HepG2 (cell line): Measurements from ENCODE around the gene LAMA5. TPM values are rescaled to one million over a fixed set of nuclear protein-coding genes. Genes with fewer than 3 reads are reported as not detected.

Experiments used
- ARID3A ChIP-seq: IDR thresholded peaks from 2 replicates; pipeline ENCODE4 v1.6.1; 2012; ENCODE audit warnings: low read depth, low read length, improper control_type of control experiment
- ATAD3A ChIP-seq: sonication (generic); formaldehyde crosslinking; IDR thresholded peaks from 2 replicates; pipeline ENCODE4 v1.4.0; 2020; ENCODE audit warnings: missing genetic modification reagents
- CEBPZ ChIP-seq: IDR thresholded peaks from 2 replicates; pipeline ENCODE4 v1.6.1; 2012; ENCODE audit warnings: low read length, improper control_type of control experiment
- HOXA9 ChIP-seq: sonication (generic); formaldehyde crosslinking; IDR thresholded peaks from 2 replicates; pipeline ENCODE4 v1.8.1; 2022; ENCODE audit warnings: missing genetic modification reagents, mild to moderate bottlenecking, moderate library complexity, borderline replicate concordance
- NCOA5 ChIP-seq: sonication (generic); formaldehyde crosslinking; IDR thresholded peaks from 2 replicates; pipeline ENCODE4 v1.4.0; 2020; ENCODE audit warnings: missing genetic modification reagents
- PLRG1 ChIP-seq: fragments of 450-650 bp; conservative IDR thresholded peaks from 2 replicates; pipeline ENCODE4 v1.6.1; 2016
- REPIN1 ChIP-seq: sonication (generic); formaldehyde crosslinking; IDR thresholded peaks from 2 replicates; pipeline ENCODE4 v1.8.0; 2022; ENCODE audit warnings: missing genetic modification reagents, low read depth, mild to moderate bottlenecking, borderline replicate concordance
- SP4 ChIP-seq: sonication (generic); formaldehyde crosslinking; IDR thresholded peaks from 2 replicates; pipeline ENCODE4 v1.8.1; 2023; ENCODE audit warnings: mild to moderate bottlenecking, missing genetic modification reagents
- ZC3H4 ChIP-seq: sonication (generic); formaldehyde crosslinking; IDR thresholded peaks from 2 replicates; pipeline ENCODE4 v1.4.0; 2020; ENCODE audit warnings: missing genetic modification reagents, borderline replicate concordance
- ZIK1 ChIP-seq: sonication (generic); formaldehyde crosslinking; IDR thresholded peaks from 2 replicates; pipeline ENCODE4 v1.5.0; 2020; ENCODE audit warnings: mild to moderate bottlenecking, low read depth, missing genetic modification reagents, borderline replicate concordance
- ZNF160 ChIP-seq: sonication (generic); formaldehyde crosslinking; IDR thresholded peaks from 2 replicates; pipeline ENCODE4 v1.8.0; 2022; ENCODE audit warnings: mild to moderate bottlenecking, inconsistent platforms, missing genetic modification reagents
- ZNF33B ChIP-seq: sonication (generic); formaldehyde crosslinking; IDR thresholded peaks from 2 replicates; pipeline ENCODE4 v1.5.1; 2020; ENCODE audit warnings: mild to moderate bottlenecking, missing genetic modification reagents
- ZNF580 ChIP-seq: IDR thresholded peaks from 2 replicates; pipeline ENCODE4 v1.6.1; 2016; ENCODE audit warnings: low read depth, borderline replicate concordance
- ZNF589 ChIP-seq: sonication (generic); formaldehyde crosslinking; conservative IDR thresholded peaks from 2 replicates; pipeline ENCODE4 v1.8.0; 2022; ENCODE audit warnings: mild to moderate bottlenecking, moderate library complexity, missing genetic modification reagents
- ZNF616 ChIP-seq: sonication (generic); formaldehyde crosslinking; IDR thresholded peaks from 2 replicates; pipeline ENCODE4 v1.5.0; 2020; ENCODE audit warnings: low read depth, mild to moderate bottlenecking, missing genetic modification reagents
- ZNF75D ChIP-seq: sonication (generic); formaldehyde crosslinking; IDR thresholded peaks from 2 replicates; pipeline ENCODE4 v1.8.1; 2023; ENCODE audit warnings: missing genetic modification reagents, mild to moderate bottlenecking, borderline replicate concordance
- ZNF780A ChIP-seq: sonication (generic); formaldehyde crosslinking; IDR thresholded peaks from 2 replicates; pipeline ENCODE4 v1.8.0; 2022; ENCODE audit warnings: mild to moderate bottlenecking, missing genetic modification reagents, moderate library complexity
- polyA plus RNA-seq, 8 experiments: library from polyadenylated mRNA; depleted of rRNA in 3 of 8; stranded (reverse) in 7 of 8; unstranded in 1 of 8; fragments of >200 nt; fragmentation: Illumina TruSeq in 4 of 8; extraction: Trizol in 4 of 8; gene quantifications; 2 replicates each; pipeline versions ENCODE4 v1.2.1 to v1.2.3, GENCODE V29; 2011 to 2016; ENCODE audit warnings: low read depth in 4 of 8, missing spikeins in 1 of 8, mixed read lengths in 1 of 8; ENCODE audit not compliant: insufficient read depth in 1 of 8
- total RNA-seq, 5 experiments: library from RNA; depleted of rRNA; stranded (reverse); fragments of >200 nt; fragmentation: Illumina TruSeq; extraction: Trizol; gene quantifications; 2 replicates each; pipeline ENCODE4 v1.2.3, GENCODE V29; 2016; ENCODE audit warnings: low read depth in 1 of 5
- TF ChIP-seq, protein P1 (sequence below), 2 experiments: sonication (generic) in 1 of 2; formaldehyde crosslinking in 1 of 2; IDR thresholded peaks; 2 replicates each; pipeline versions ENCODE4 v1.5.1 to v1.6.1; 2011 to 2020; ENCODE audit warnings: borderline replicate concordance in 1 of 2, low read depth in 1 of 2, low read length in 1 of 2, mild to moderate bottlenecking in 1 of 2, missing genetic modification reagents in 1 of 2, moderate library complexity in 1 of 2
- TF ChIP-seq, protein P2 (sequence below): sonication (generic); formaldehyde crosslinking; IDR thresholded peaks from 2 replicates; pipeline ENCODE4 v1.4.0; 2020; ENCODE audit warnings: missing genetic modification reagents, borderline replicate concordance

The LAMA5 gene
- total and polyA plus RNA-seq, 2 of the 13 experiments (the other 11 are each of a cell fraction or from before 2014, with no cell fraction given) = 21.0 to 44.7 TPM

DNA sequence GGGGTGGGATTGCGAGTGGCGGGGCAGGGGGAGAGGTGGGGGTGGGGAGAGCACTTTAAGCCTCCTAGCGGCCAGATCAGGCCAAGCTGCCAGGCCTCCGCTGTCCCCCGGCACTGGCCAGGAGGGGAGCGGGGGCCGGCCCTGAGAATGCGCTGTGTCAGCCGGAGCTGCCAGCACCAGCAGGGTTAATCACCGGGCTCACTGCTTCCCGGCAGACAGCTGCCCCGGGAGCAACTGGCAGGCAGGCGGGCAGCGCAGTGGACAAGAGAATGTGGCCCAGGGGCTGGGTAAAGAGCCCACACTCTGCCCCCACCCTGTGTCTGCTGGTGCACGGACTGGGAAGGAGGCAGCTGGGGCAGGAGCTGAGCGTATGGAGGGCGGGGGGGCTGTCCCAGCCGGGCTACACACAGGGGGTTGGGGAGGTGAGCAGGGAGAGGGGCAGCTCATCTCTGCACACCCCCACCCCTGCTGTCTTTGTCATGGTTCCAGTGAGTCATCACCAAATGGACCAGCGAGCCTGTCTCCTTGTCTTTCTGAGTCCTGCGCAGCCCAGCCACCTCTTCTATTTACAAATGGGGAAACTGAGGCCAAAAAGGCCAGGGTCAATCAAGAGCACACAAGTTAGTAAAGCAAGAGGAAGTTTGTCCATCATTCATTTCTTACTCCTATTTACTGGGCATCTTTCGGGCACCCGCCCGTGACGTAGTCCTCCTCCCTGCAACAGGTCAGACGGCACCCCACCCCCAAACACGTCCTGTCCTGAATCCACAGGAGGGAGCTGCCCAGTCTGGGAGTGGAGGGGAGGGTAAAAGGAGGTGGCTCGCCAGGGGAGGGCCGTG lies 2.1 kb upstream of the LAMA5 start (continued):
- TF ChIP-seq PLRG1 (no peak), ZNF780A (CRISPR knock-in tag) (peak; percentile 40), ZNF589 (0 out of 2 replicates have a peak, but pooled peaks have one; percentile 21), CEBPZ (no peak), ZNF33B (CRISPR knock-in tag) (no peak), SP4 (CRISPR knock-in tag) (no peak), ATAD3A (0 out of 2 replicates have a peak, but pooled peaks have one; percentile 78), REPIN1 (no peak; the same call in 1 of the 2 replicates), ZIK1 (CRISPR knock-in tag) (no peak), ZNF160 (CRISPR knock-in tag) (no peak), NCOA5 (CRISPR knock-in tag) (0 out of 2 replicates have a peak, but pooled peaks have one; percentile 62), ZC3H4 (CRISPR knock-in tag) (no peak; the same call in 1 of the 2 replicates), ZNF75D (CRISPR knock-in tag) (no peak), ARID3A (0 out of 2 replicates have a peak, but pooled peaks have one; percentile 3), ZNF580 (CRISPR knock-in tag) (no peak; the same call in 1 of the 2 replicates), HOXA9 (CRISPR knock-in tag) (no peak), ZNF616 (no peak; the same call in 1 of the 2 replicates)
- TF ChIP-seq, protein P1, sequence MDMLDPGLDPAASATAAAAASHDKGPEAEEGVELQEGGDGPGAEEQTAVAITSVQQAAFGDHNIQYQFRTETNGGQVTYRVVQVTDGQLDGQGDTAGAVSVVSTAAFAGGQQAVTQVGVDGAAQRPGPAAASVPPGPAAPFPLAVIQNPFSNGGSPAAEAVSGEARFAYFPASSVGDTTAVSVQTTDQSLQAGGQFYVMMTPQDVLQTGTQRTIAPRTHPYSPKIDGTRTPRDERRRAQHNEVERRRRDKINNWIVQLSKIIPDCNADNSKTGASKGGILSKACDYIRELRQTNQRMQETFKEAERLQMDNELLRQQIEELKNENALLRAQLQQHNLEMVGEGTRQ (IDR thresholded peaks at IDR 0.05; ENCODE audit: low read depth, low read length) = no peak
- TF ChIP-seq, protein P1 (CRISPR knock-in tag; IDR thresholded peaks at IDR 0.05; ENCODE audit: borderline replicate concordance) = no peak
- TF ChIP-seq, protein P2, sequence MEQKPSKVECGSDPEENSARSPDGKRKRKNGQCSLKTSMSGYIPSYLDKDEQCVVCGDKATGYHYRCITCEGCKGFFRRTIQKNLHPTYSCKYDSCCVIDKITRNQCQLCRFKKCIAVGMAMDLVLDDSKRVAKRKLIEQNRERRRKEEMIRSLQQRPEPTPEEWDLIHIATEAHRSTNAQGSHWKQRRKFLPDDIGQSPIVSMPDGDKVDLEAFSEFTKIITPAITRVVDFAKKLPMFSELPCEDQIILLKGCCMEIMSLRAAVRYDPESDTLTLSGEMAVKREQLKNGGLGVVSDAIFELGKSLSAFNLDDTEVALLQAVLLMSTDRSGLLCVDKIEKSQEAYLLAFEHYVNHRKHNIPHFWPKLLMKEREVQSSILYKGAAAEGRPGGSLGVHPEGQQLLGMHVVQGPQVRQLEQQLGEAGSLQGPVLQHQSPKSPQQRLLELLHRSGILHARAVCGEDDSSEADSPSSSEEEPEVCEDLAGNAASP (CRISPR knock-in tag) = peak; percentile 34; the same call in 1 of the 2 replicates
